ENCODE data around the gene ZDHHC11.
"Not testable (repeated sequence)": the region's sequence is repeated elsewhere in the genome, so short reads cannot be mapped to it uniquely, and the experiment has no call there.

ZDHHC11 gene

DNA sequence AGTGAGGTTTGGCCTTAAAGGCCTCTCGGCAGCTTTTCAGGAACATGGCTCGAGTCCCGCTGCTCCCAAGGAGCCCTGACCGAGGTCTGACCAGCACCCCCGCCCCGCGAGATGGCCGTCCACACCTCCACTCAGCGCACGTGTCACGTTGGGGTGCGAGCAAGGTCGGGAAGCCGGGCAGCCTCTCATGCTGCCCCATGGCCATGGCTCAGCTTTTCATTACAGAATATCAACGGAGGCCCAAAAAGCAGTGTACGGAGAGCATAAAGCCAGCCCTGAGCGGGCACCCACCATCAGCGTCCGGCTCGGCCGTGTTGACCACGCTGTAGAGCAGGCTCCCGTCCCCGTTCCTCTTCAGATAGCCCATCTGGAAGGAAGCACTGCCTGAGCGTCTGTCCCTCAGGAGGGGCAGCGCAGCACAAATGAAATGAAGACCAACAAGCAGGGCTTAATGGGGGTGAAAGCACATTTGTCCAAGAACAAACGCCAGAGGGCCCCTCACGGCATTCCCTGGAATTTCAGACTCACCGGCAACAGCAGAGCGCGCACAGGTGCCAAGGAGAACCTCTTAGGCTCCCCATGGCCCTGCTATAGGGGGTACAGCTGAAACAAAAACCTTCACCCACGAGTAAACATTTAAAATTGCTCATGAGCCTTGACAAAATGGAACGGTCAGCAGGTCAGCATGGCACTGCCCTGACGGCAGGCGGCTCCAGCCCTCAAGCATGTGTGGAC, 30.2 kb upstream of the ZDHHC11 start:
- Histone ChIP-seq H3K4me1 (ENCODE audit: control insufficient read depth, insufficient read depth, low read length, poor library complexity, severe bottlenecking) (no peaks in the 10 kb centered on the region), H3K36me3 (ENCODE audit: control insufficient read depth, insufficient read depth, low read length) (peaks cover 72% of the 10 kb centered on the region), H3K27me3 (replicated peaks; ENCODE audit: control insufficient read depth, insufficient read depth, low read length, poor library complexity, severe bottlenecking) (no peaks in the 10 kb centered on the region), H3K27ac (ENCODE audit: insufficient read depth, low read length, poor library complexity, severe bottlenecking) (no peak overlapping the region), H3K9me3 (ENCODE audit: control insufficient read depth, low read length) (no peaks in the 10 kb centered on the region), H3K4me3 (ENCODE audit: insufficient read depth, low read depth, low read length, poor library complexity, severe bottlenecking) (no peak overlapping the region)
- no peak for DNase-seq

DNA sequence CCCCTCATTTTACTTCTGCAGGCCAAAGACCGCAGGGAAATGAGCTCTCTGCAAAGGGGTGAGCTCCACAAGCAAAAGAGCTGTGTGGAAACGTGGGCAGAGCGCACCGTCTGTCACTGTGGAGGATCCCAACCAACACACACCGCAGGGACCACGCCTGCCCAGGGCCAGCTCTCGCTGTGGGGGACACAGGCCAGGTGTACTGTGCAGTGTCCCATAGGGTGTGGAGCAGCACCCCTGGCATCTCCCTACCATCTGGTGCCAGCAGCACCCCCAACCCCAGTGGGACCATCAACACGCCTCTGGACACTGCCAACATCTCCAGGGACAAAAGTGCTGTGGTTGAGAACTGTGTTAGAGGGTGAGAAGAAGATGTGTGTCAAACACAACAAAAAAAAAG, 27.9 kb upstream of the ZDHHC11 start:
- not testable (repeated sequence) for DNase-seq; H3K9me3 ChIP-seq (ENCODE audit: control insufficient read depth, low read length); H3K4me3 ChIP-seq (ENCODE audit: insufficient read depth, low read depth, low read length, poor library complexity, severe bottlenecking); H3K4me1 ChIP-seq (ENCODE audit: control insufficient read depth, insufficient read depth, low read length, poor library complexity, severe bottlenecking); H3K27ac ChIP-seq (ENCODE audit: insufficient read depth, low read length, poor library complexity, severe bottlenecking); H3K27me3 ChIP-seq (replicated peaks; ENCODE audit: control insufficient read depth, insufficient read depth, low read length, poor library complexity, severe bottlenecking)
- H3K36me3 ChIP-seq (ENCODE audit: control insufficient read depth, insufficient read depth, low read length), result peaks cover 72% of the 10 kb centered on the region

DNA sequence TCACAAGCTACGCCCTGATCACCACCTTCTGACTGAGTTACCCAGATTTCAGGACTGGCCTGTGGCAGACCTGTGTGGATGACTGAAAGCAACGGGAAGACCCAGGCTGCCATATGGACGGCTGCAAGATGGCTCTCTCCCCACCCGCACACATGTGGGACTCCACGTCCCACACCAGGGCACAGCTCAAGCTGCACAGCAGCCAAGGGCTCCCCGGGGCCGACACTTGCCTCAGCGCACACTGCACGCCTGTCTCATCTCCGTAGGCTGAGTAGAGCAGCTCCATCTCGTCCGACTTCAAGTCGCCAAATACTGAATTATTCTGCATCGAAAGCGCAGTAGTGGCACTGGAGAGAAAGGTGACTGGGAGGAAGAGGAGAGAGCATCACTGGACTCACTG, 27.3 kb upstream of the ZDHHC11 start:
- H3K27me3 ChIP-seq (replicated peaks; ENCODE audit: control insufficient read depth, insufficient read depth, low read length, poor library complexity, severe bottlenecking), result no peaks in the 10 kb centered on the region
- peaks cover 71% of the 10 kb centered on the region for H3K36me3 ChIP-seq (ENCODE audit: control insufficient read depth, insufficient read depth, low read length)
- H3K27ac ChIP-seq (ENCODE audit: insufficient read depth, low read length, poor library complexity, severe bottlenecking), result no peak overlapping the region
- H3K9me3 ChIP-seq (ENCODE audit: control insufficient read depth, low read length), result no peaks in the 10 kb centered on the region
- no peaks in the 10 kb centered on the region for H3K4me1 ChIP-seq (ENCODE audit: control insufficient read depth, insufficient read depth, low read length, poor library complexity, severe bottlenecking)
- DNase-seq, result no peak
- H3K4me3 ChIP-seq (ENCODE audit: insufficient read depth, low read depth, low read length, poor library complexity, severe bottlenecking), result no peak overlapping the region

DNA sequence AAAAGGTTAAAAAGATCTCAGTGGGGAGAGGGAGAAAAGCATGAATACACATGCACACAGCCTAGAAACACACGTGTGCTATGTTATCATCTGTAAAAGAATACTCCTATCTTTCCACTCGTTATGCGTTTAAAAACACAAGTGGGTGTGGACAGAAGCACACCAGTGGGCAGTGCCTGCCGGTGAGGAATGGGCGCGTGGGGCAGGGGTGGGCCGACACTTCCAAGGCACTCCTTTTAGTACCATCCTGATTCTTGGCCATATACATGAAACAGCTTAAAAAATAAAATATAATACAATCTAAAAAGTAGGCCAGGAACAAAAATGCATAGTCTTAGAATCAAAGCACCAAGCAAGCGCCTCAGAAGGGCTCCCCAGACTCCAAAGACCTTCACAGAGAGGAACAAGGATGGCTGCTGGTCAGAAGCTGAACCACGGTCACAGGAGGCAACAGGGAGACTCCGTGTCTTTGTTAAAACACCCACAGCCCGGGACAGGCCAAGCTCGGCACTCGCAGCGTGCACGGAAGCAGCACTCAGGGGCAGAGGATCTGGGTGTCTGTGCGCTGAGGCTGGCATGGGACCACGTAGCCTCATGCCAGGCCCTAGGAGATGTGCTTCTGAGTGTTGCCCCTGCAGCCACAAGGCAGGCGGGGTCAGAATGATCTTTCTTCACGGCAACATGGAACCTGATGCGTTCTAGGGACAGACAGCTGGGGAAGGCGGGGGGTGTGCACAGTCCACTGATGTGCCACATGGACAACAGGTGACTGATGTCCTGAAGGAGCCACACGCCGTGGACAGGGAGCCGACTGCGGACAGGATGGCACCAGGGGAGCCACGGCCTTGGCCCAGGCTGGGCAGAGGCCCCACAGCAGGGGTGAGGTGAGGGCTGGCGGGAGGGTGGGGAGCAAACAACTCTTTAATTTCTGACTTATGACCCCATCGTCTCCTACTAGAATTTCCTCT, 25.9 kb upstream of the ZDHHC11 start:
- Histone ChIP-seq H3K27me3 (replicated peaks; ENCODE audit: control insufficient read depth, insufficient read depth, low read length, poor library complexity, severe bottlenecking) (no peaks in the 10 kb centered on the region), H3K9me3 (ENCODE audit: control insufficient read depth, low read length) (no peaks in the 10 kb centered on the region), H3K36me3 (ENCODE audit: control insufficient read depth, insufficient read depth, low read length) (peaks cover 73% of the 10 kb centered on the region), H3K27ac (ENCODE audit: insufficient read depth, low read length, poor library complexity, severe bottlenecking) (no peak overlapping the region), H3K4me1 (ENCODE audit: control insufficient read depth, insufficient read depth, low read length, poor library complexity, severe bottlenecking) (no peaks in the 10 kb centered on the region), H3K4me3 (ENCODE audit: insufficient read depth, low read depth, low read length, poor library complexity, severe bottlenecking) (no peak overlapping the region)
- no peak for DNase-seq

GRCh38 chr5:875931-876330, 25.1 kb upstream of the ZDHHC11 start:
- Histone ChIP-seq H3K4me3 (ENCODE audit: insufficient read depth, low read depth, low read length, poor library complexity, severe bottlenecking) (no peak overlapping the region), H3K9me3 (ENCODE audit: control insufficient read depth, low read length) (no peaks in the 10 kb centered on the region), H3K27ac (ENCODE audit: insufficient read depth, low read length, poor library complexity, severe bottlenecking) (no peak overlapping the region), H3K4me1 (ENCODE audit: control insufficient read depth, insufficient read depth, low read length, poor library complexity, severe bottlenecking) (no peaks in the 10 kb centered on the region), H3K27me3 (replicated peaks; ENCODE audit: control insufficient read depth, insufficient read depth, low read length, poor library complexity, severe bottlenecking) (no peaks in the 10 kb centered on the region), H3K36me3 (ENCODE audit: control insufficient read depth, insufficient read depth, low read length) (peaks cover 73% of the 10 kb centered on the region)
- DNase-seq, result no peak

GRCh38 chr5:873328-873727, 22.5 kb upstream of the ZDHHC11 start:
- Histone ChIP-seq H3K36me3 (ENCODE audit: control insufficient read depth, insufficient read depth, low read length) (peaks cover 96% of the 10 kb centered on the region), H3K27ac (ENCODE audit: insufficient read depth, low read length, poor library complexity, severe bottlenecking) (no peak overlapping the region), H3K9me3 (ENCODE audit: control insufficient read depth, low read length) (no peaks in the 10 kb centered on the region), H3K27me3 (replicated peaks; ENCODE audit: control insufficient read depth, insufficient read depth, low read length, poor library complexity, severe bottlenecking) (no peaks in the 10 kb centered on the region), H3K4me3 (ENCODE audit: insufficient read depth, low read depth, low read length, poor library complexity, severe bottlenecking) (no peak overlapping the region), H3K4me1 (ENCODE audit: control insufficient read depth, insufficient read depth, low read length, poor library complexity, severe bottlenecking) (no peaks in the 10 kb centered on the region)
- no peak for DNase-seq

GRCh38 chr5:872301-872700, 21.5 kb upstream of the ZDHHC11 start:
- Histone ChIP-seq H3K9me3 (ENCODE audit: control insufficient read depth, low read length) (no peaks in the 10 kb centered on the region), H3K4me3 (ENCODE audit: insufficient read depth, low read depth, low read length, poor library complexity, severe bottlenecking) (no peak overlapping the region), H3K27me3 (replicated peaks; ENCODE audit: control insufficient read depth, insufficient read depth, low read length, poor library complexity, severe bottlenecking) (no peaks in the 10 kb centered on the region), H3K4me1 (ENCODE audit: control insufficient read depth, insufficient read depth, low read length, poor library complexity, severe bottlenecking) (no peaks in the 10 kb centered on the region), H3K27ac (ENCODE audit: insufficient read depth, low read length, poor library complexity, severe bottlenecking) (no peak overlapping the region), H3K36me3 (ENCODE audit: control insufficient read depth, insufficient read depth, low read length) (peaks cover 96% of the 10 kb centered on the region)
- no peak for DNase-seq

GRCh38 chr5:871596-872298, 21.0 kb upstream of the ZDHHC11 start:
- Histone ChIP-seq H3K27ac (ENCODE audit: insufficient read depth, low read length, poor library complexity, severe bottlenecking) (no peak overlapping the region), H3K4me3 (ENCODE audit: insufficient read depth, low read depth, low read length, poor library complexity, severe bottlenecking) (no peak overlapping the region), H3K9me3 (ENCODE audit: control insufficient read depth, low read length) (no peaks in the 10 kb centered on the region), H3K36me3 (ENCODE audit: control insufficient read depth, insufficient read depth, low read length) (peaks cover 96% of the 10 kb centered on the region), H3K27me3 (replicated peaks; ENCODE audit: control insufficient read depth, insufficient read depth, low read length, poor library complexity, severe bottlenecking) (no peaks in the 10 kb centered on the region), H3K4me1 (ENCODE audit: control insufficient read depth, insufficient read depth, low read length, poor library complexity, severe bottlenecking) (no peaks in the 10 kb centered on the region)
- no peak for DNase-seq

DNA sequence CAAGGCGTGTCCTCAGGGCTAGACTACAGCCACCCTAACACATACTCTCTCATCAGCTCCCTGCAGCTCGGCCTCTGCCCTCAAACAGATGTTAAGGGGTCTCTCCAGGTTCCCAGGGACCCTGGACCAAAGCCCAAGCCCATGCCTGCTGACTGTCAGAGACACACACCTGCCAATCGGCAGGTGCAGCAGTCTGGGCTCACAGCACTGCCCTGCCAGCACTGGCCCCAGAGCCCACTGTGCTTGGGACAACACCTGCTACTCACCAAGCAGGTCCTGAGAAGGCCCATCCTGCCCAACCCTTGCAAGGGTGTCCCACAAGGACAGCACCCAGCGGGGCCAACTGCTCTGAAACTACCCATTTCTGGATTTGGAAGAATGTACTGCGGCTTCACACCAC, 20.2 kb upstream of the ZDHHC11 start:
- H3K27ac ChIP-seq (ENCODE audit: insufficient read depth, low read length, poor library complexity, severe bottlenecking), result no peak overlapping the region
- no peak overlapping the region for H3K4me3 ChIP-seq (ENCODE audit: insufficient read depth, low read depth, low read length, poor library complexity, severe bottlenecking)
- H3K9me3 ChIP-seq (ENCODE audit: control insufficient read depth, low read length), result no peaks in the 10 kb centered on the region
- H3K4me1 ChIP-seq (ENCODE audit: control insufficient read depth, insufficient read depth, low read length, poor library complexity, severe bottlenecking), result no peaks in the 10 kb centered on the region
- DNase-seq, result no peak
- H3K36me3 ChIP-seq (ENCODE audit: control insufficient read depth, insufficient read depth, low read length), result peaks cover 95% of the 10 kb centered on the region
- H3K27me3 ChIP-seq (replicated peaks; ENCODE audit: control insufficient read depth, insufficient read depth, low read length, poor library complexity, severe bottlenecking), result no peaks in the 10 kb centered on the region
